Trophoblast cell (in vitro differentiated cells and primary cell): Measurements from ENCODE around the gene HERPUD2.

Experiments
- DNase-seq, 2 donors: peaks; one replicate each; pipeline ENCODE4 v3.0.0-alpha.2; 2016
- H2AFZ ChIP-seq: 2 replicates; pipeline ENCODE4 v1.6.1; 2013; ENCODE audit warnings: low read length, moderate library complexity, mild to moderate bottlenecking; ENCODE audit not compliant: insufficient read depth, poor library complexity
- H2AK5ac ChIP-seq: 2 replicates; pipeline ENCODE4 v1.6.1; 2013; ENCODE audit warnings: mild to moderate bottlenecking, low read length
- H2BK120ac ChIP-seq: 2 replicates; pipeline ENCODE4 v1.6.1; 2013; ENCODE audit warnings: low read length, mild to moderate bottlenecking, moderate library complexity; ENCODE audit not compliant: insufficient read depth, poor library complexity
- H2BK12ac ChIP-seq: 2 replicates; pipeline ENCODE4 v1.6.1; 2013; ENCODE audit warnings: mild to moderate bottlenecking, low read length, moderate library complexity
- H2BK5ac ChIP-seq: 2 replicates; pipeline ENCODE4 v1.6.1; 2013; ENCODE audit warnings: low read length, low read depth, moderate library complexity, mild to moderate bottlenecking; ENCODE audit not compliant: poor library complexity
- H3K14ac ChIP-seq: 2 replicates; pipeline ENCODE4 v1.6.1; 2013; ENCODE audit warnings: mild to moderate bottlenecking, low read length
- H3K18ac ChIP-seq: 2 replicates; pipeline ENCODE4 v1.6.1; 2013; ENCODE audit warnings: mild to moderate bottlenecking, low read length
- H3K23ac ChIP-seq: 2 replicates; pipeline ENCODE4 v1.6.1; 2013; ENCODE audit warnings: low read length
- H3K27ac ChIP-seq: 2 replicates; pipeline ENCODE4 v1.5.1; 2013; ENCODE audit warnings: low read depth, mild to moderate bottlenecking, inconsistent platforms, low read length, moderate library complexity
- H3K27me3 ChIP-seq: 2 replicates; pipeline ENCODE4 v1.6.1; 2013; ENCODE audit warnings: inconsistent platforms, mild to moderate bottlenecking, low read length, moderate library complexity; ENCODE audit not compliant: insufficient read depth
- H3K36me3 ChIP-seq, 2 experiments: 1 replicate in 1 of 2; 2 replicates in 1 of 2; pipeline ENCODE4 v1.6.1; 2013; ENCODE audit warnings: low read length in 2 of 2, mild to moderate bottlenecking in 2 of 2, moderate library complexity in 1 of 2; ENCODE audit not compliant: insufficient read depth in 2 of 2, control insufficient read depth in 1 of 2
- H3K4ac ChIP-seq: 2 replicates; pipeline ENCODE4 v1.6.1; 2013; ENCODE audit warnings: low read depth, mild to moderate bottlenecking, low read length, moderate library complexity
- H3K4me1 ChIP-seq, 2 experiments: 1 replicate in 1 of 2; 2 replicates in 1 of 2; pipeline ENCODE4 v1.6.1; 2013; ENCODE audit warnings: low read length in 2 of 2, mild to moderate bottlenecking in 2 of 2, moderate library complexity in 1 of 2; ENCODE audit not compliant: insufficient read depth in 2 of 2, control insufficient read depth in 1 of 2
- H3K4me2 ChIP-seq: 2 replicates; pipeline ENCODE4 v1.6.1; 2013; ENCODE audit warnings: inconsistent platforms, mild to moderate bottlenecking, low read length, moderate library complexity
- H3K4me3 ChIP-seq: 2 replicates; pipeline ENCODE4 v1.5.1; 2013; ENCODE audit warnings: mild to moderate bottlenecking, low read depth, low read length, inconsistent platforms
- H3K79me1 ChIP-seq: one replicate; pipeline ENCODE4 v1.6.1; 2013; ENCODE audit warnings: low read length
- H3K79me2 ChIP-seq: 2 replicates; pipeline ENCODE4 v1.6.1; 2013; ENCODE audit warnings: low read length, mild to moderate bottlenecking; ENCODE audit not compliant: control insufficient read depth, insufficient read depth, poor library complexity
- H3K9ac ChIP-seq: 2 replicates; pipeline ENCODE4 v1.6.1; 2013; ENCODE audit warnings: mild to moderate bottlenecking, low read length
- H3K9me3 ChIP-seq: 2 replicates; pipeline ENCODE4 v1.6.1; 2013; ENCODE audit warnings: low read depth, mild to moderate bottlenecking, control low read depth, inconsistent platforms, low read length; ENCODE audit not compliant: insufficient read depth
- H4K12ac ChIP-seq: 2 replicates; pipeline ENCODE4 v1.6.1; 2013; ENCODE audit warnings: low read depth, mild to moderate bottlenecking, low read length, moderate library complexity
- H4K8ac ChIP-seq: 2 replicates; pipeline ENCODE4 v1.6.1; 2013; ENCODE audit warnings: low read depth, mild to moderate bottlenecking, low read length, moderate library complexity
- H4K91ac ChIP-seq: one replicate; pipeline ENCODE4 v1.6.1; 2013; ENCODE audit warnings: low read depth, mild to moderate bottlenecking, low read length, moderate library complexity
- WGBS: extraction: QIAGEN DNeasy Blood & Tissue Kit; methylation state at CpG from one replicate; pipeline ENCODE4 v1.1.7; 2013; ENCODE audit warnings: missing lambda C conversion rate; ENCODE audit not compliant: insufficient read length, insufficient coverage; ENCODE audit errors: extremely low coverage; 5-methylcytosine and 5-hydroxymethylcytosine counted together

HERPUD2 gene

DNA sequence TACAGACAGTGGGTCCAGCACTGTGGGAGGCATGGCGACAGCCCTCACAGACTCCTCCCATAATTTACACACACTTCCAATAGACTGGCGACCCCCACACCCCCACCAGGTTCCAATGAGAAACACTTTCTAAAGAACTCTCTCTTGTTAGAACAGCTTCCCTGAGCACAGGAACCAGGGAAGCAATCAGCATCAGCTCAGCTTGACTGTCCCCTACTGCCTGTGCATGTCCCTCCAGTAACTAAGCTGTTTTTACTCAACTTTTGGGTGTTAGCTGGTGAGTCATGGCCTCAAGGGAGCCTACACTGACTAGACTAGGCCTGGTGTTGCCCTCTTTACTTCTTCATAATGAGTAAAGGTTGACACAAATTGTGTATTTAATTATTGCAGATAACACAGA is 32.6 kb upstream of the HERPUD2 start:
- Histone ChIP-seq H3K4me2 (no peak overlapping the region), H3K36me3 (no peaks in the 10 kb centered on the region), H3K4ac (no peak overlapping the region), H3K14ac (no peak overlapping the region), H2BK120ac (no peak overlapping the region), H2AK5ac (no peak overlapping the region), H3K79me1 (no peaks in the 10 kb centered on the region), H3K27ac (no peak overlapping the region), H3K9me3 (no peaks in the 10 kb centered on the region), H4K8ac (no peak overlapping the region), H3K4me3 (no peak overlapping the region), H3K79me2 (no peaks in the 10 kb centered on the region), H2BK5ac (no peak overlapping the region), H3K18ac (no peak overlapping the region), H3K9ac (no peak overlapping the region), H3K27me3 (no peaks in the 10 kb centered on the region), H4K91ac (no peak overlapping the region), H2BK12ac (no peak overlapping the region), H2AFZ (no peak overlapping the region), H3K23ac (peak overlapping the region; percentile 87), H4K12ac (no peak overlapping the region), H3K4me1 (peaks cover 5 to 12% of the 10 kb centered on the region in 2 experiments)
- no peak for DNase-seq
- WGBS, result no CpG with 5 or more reads among the region's 2 CpGs

DNA sequence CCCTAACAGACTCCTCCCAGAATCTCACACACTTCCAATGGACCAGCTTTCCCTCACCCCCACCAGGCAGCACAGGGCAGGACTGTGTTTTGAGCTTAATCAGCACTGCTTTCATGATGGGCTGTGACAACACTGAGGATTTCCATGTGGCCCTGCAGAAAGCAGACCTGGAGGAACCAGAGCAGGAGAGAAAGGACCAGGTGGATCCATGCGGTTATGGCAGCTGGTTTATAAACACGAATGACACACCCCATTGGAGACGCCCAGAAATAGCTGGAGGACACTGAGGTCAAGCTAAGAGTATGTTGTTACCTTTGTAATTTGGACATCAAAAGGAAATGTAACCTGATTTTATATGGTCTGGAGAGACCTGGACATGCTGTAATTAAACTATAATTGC is 31.7 kb upstream of the HERPUD2 start:
- Histone ChIP-seq H4K8ac (no peak overlapping the region), H3K18ac (no peak overlapping the region), H2BK120ac (no peak overlapping the region), H3K4me2 (no peak overlapping the region), H3K4ac (no peak overlapping the region), H3K79me1 (no peaks in the 10 kb centered on the region), H3K9me3 (no peaks in the 10 kb centered on the region), H2BK12ac (no peak overlapping the region), H3K14ac (no peak overlapping the region), H4K12ac (no peak overlapping the region), H3K9ac (no peak overlapping the region), H4K91ac (no peak overlapping the region), H2AFZ (no peak overlapping the region), H3K23ac (no peak overlapping the region), H2AK5ac (no peak overlapping the region), H3K27me3 (no peaks in the 10 kb centered on the region), H2BK5ac (no peak overlapping the region), H3K4me1 (peaks cover 5 to 10% of the 10 kb centered on the region in 2 experiments), H3K79me2 (no peaks in the 10 kb centered on the region), H3K27ac (no peak overlapping the region), H3K36me3 (no peaks in the 10 kb centered on the region), H3K4me3 (no peak overlapping the region)
- no peak for DNase-seq
- no CpG with 5 or more reads among the region's 3 CpGs for WGBS

DNA sequence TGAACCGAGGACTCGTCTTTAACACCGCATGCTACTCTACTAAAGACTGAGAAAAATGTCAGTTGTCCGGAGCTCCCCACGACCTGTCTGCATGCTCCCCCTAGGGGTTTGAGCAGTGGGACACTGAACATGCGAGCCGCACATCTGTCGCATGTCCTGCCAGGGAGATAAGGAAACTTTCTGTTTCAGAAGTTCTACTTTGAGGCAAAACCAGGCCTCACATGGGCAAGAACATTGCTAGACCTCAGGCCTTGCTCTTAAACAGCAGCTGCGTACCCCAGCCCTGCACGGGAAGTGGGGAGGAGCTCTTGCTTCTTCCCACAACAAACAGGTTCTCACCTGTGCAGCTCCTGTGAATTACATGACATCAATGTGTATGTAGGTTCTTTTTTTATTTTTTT is 30.3 kb upstream of the HERPUD2 start:
- no peak overlapping the region for H3K9ac ChIP-seq
- no peaks in the 10 kb centered on the region for H3K79me2 ChIP-seq
- DNase-seq, result no peak
- H2BK12ac ChIP-seq, result no peak overlapping the region
- no peak overlapping the region for H3K4me3 ChIP-seq
- H3K18ac ChIP-seq, result no peak overlapping the region
- H3K27ac ChIP-seq, result no peak overlapping the region
- H3K23ac ChIP-seq, result no peak overlapping the region
- no peak overlapping the region for H2BK5ac ChIP-seq
- H4K91ac ChIP-seq, result no peak overlapping the region
- no peak overlapping the region for H2AFZ ChIP-seq
- H3K36me3 ChIP-seq, result no peaks in the 10 kb centered on the region
- no CpG with 5 or more reads among the region's 10 CpGs for WGBS
- no peak overlapping the region for H4K12ac ChIP-seq
- H3K14ac ChIP-seq, result no peak overlapping the region
- peaks cover 5 to 10% of the 10 kb centered on the region in 2 experiments for H3K4me1 ChIP-seq
- no peaks in the 10 kb centered on the region for H3K27me3 ChIP-seq
- no peak overlapping the region for H2AK5ac ChIP-seq
- no peak overlapping the region for H3K4ac ChIP-seq
- H3K4me2 ChIP-seq, result no peak overlapping the region
- no peak overlapping the region for H4K8ac ChIP-seq
- no peaks in the 10 kb centered on the region for H3K79me1 ChIP-seq
- no peaks in the 10 kb centered on the region for H3K9me3 ChIP-seq
- H2BK120ac ChIP-seq, result no peak overlapping the region

DNA sequence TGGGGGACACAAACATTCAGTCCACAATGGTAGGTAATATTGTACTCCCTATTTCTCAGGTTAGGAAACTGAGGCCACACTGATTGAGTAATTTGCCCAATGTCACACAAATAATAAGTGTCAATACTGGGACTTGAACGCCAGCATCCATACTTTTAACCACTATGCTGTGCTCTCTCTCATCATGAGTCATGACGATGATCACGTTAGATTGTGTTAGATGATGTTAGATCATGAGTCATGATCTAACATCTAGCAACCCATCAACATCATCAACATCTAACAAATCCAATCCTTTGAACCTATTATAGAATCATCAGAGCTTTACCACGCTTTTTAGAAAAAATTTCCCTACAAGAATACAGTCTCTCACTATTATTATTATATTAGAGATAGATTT is 28.1 kb upstream of the HERPUD2 start:
- no peak overlapping the region for H2AFZ ChIP-seq
- H4K12ac ChIP-seq, result no peak overlapping the region
- H3K23ac ChIP-seq, result no peak overlapping the region
- H4K91ac ChIP-seq, result no peak overlapping the region
- peak in 1 of 2 donors; percentile 12 for DNase-seq
- H3K4me2 ChIP-seq, result no peak overlapping the region
- H3K4ac ChIP-seq, result no peak overlapping the region
- no peak overlapping the region for H2BK12ac ChIP-seq
- H3K4me3 ChIP-seq, result no peak overlapping the region
- H3K18ac ChIP-seq, result no peak overlapping the region
- no peak overlapping the region for H3K27ac ChIP-seq
- no peak overlapping the region for H2BK120ac ChIP-seq
- no CpG with 5 or more reads among the region's 4 CpGs for WGBS
- H3K79me2 ChIP-seq, result no peaks in the 10 kb centered on the region
- H3K9ac ChIP-seq, result no peak overlapping the region
- H3K27me3 ChIP-seq, result no peaks in the 10 kb centered on the region
- no peaks in the 10 kb centered on the region for H3K9me3 ChIP-seq
- no peaks in the 10 kb centered on the region for H3K4me1 ChIP-seq
- no peaks in the 10 kb centered on the region for H3K36me3 ChIP-seq
- no peak overlapping the region for H3K14ac ChIP-seq
- no peaks in the 10 kb centered on the region for H3K79me1 ChIP-seq
- no peak overlapping the region for H2BK5ac ChIP-seq
- no peak overlapping the region for H4K8ac ChIP-seq
- H2AK5ac ChIP-seq, result no peak overlapping the region
